MCF 10A (cell line): Measurements from ENCODE around the gene RBBP8. TPM values are rescaled to one million over a fixed set of nuclear protein-coding genes. Genes with fewer than 3 reads are reported as not detected.
A peak's percentile ranks its signal among the peaks of the same experiment; 100 is the strongest.

Source experiments
- BruUV-seq: library from RNA; stranded (reverse); fragments of 400-500 nt; replicated peaks from 2 replicates; lab custom pipeline; 2021; lab: Mats Ljungman, UMichigan
- CTCF ChIA-PET: fragments of 300-600 bp; sonication (Branson Sonifier 250); formaldehyde crosslinking; extraction: SDS; loops from one replicate; lab custom pipeline; 2021; ENCODE audit warnings: antibody characterized with exemption, inconsistent platforms; lab: Yijun Ruan, JAX
- POLR2A ChIA-PET: fragments of 300-600, 350-650 bp; sonication (Branson Sonifier 250); formaldehyde crosslinking; extraction: SDS; loops from one replicate; lab custom pipeline; 2020; ENCODE audit warnings: antibody characterized with exemption, inconsistent platforms; lab: Yijun Ruan, JAX
- DNase-seq: peaks from one replicate; pipeline ENCODE4 v3.0.0-alpha.2; 2018; ENCODE audit not compliant: unreplicated experiment
- H3K27ac Mint-ChIP-seq: one replicate; pipeline ENCODE4 v1.8.0; 2022; ENCODE audit warnings: mild to moderate bottlenecking, low read depth, mixed read lengths; ENCODE audit not compliant: unreplicated experiment
- H3K27me3 Mint-ChIP-seq: one replicate; pipeline ENCODE4 v1.8.0; 2022; ENCODE audit warnings: mixed read lengths; ENCODE audit not compliant: insufficient read depth, unreplicated experiment
- H3K36me3 Mint-ChIP-seq: one replicate; pipeline ENCODE4 v1.8.0; 2022; ENCODE audit warnings: mild to moderate bottlenecking, moderate library complexity, mixed read lengths; ENCODE audit not compliant: insufficient read depth, unreplicated experiment
- H3K4me1 Mint-ChIP-seq: one replicate; pipeline ENCODE4 v1.8.0; 2022; ENCODE audit warnings: mixed read lengths; ENCODE audit not compliant: insufficient read depth, unreplicated experiment
- H3K4me3 Mint-ChIP-seq: one replicate; pipeline ENCODE4 v1.8.0; 2022; ENCODE audit warnings: mild to moderate bottlenecking, moderate library complexity, mixed read lengths; ENCODE audit not compliant: unreplicated experiment
- H3K9me3 Mint-ChIP-seq: one replicate; pipeline ENCODE4 v1.8.0; 2022; ENCODE audit warnings: mixed read lengths; ENCODE audit not compliant: unreplicated experiment
- intact Hi-C: fragments of 100-400 bp; cut with micrococcal nuclease; formaldehyde crosslinking; loops from 2 replicates; pipeline ENCODE4 v1.14.1; 2022
- total RNA-seq: library from RNA; stranded (reverse); gene quantifications from 2 replicates; pipeline ENCODE4 v1.2.3, GENCODE V29; 2022
- TF ChIP-seq, protein P1 (sequence below): fragments of 200-600 bp; IDR thresholded peaks from one replicate; pipeline ENCODE4 v1.8.0; 2022; ENCODE audit warnings: antibody characterized with exemption, mild to moderate bottlenecking; ENCODE audit not compliant: unreplicated experiment

Gene RBBP8
- total RNA-seq, 1 experiment from 2014 or later: 59.7 TPM

GRCh38 chr18:23021623-23022022, 88.5 kb downstream of the RBBP8 start:
- Mint-ChIP-seq H3K36me3 (peaks cover 56% of the 10 kb centered on the region), H3K4me3 (no peak overlapping the region), H3K4me1 (peaks cover 6% of the 10 kb centered on the region), H3K9me3 (no peaks in the 10 kb centered on the region), H3K27ac (no peak overlapping the region), H3K27me3 (no peaks in the 10 kb centered on the region)
- BruUV-seq: no TSS peak
- CTCF ChIA-PET: interaction anchor here (0.5 to 2.1 kb wide), 5 partner anchors 10 to 564 kb away, joined by 3 to 8 read pairs (median 3); no protein-coding TSS in a partner anchor
- POLR2A ChIA-PET: interaction anchor here (1.0 kb wide), 2 partner anchors 12 to 18 kb away, joined by 3 read pairs; no protein-coding TSS in a partner anchor
- TF ChIP-seq, protein P1, sequence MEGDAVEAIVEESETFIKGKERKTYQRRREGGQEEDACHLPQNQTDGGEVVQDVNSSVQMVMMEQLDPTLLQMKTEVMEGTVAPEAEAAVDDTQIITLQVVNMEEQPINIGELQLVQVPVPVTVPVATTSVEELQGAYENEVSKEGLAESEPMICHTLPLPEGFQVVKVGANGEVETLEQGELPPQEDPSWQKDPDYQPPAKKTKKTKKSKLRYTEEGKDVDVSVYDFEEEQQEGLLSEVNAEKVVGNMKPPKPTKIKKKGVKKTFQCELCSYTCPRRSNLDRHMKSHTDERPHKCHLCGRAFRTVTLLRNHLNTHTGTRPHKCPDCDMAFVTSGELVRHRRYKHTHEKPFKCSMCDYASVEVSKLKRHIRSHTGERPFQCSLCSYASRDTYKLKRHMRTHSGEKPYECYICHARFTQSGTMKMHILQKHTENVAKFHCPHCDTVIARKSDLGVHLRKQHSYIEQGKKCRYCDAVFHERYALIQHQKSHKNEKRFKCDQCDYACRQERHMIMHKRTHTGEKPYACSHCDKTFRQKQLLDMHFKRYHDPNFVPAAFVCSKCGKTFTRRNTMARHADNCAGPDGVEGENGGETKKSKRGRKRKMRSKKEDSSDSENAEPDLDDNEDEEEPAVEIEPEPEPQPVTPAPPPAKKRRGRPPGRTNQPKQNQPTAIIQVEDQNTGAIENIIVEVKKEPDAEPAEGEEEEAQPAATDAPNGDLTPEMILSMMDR: no peak
- DNase-seq: no peak
- intact Hi-C loops: no loop called here

DNA sequence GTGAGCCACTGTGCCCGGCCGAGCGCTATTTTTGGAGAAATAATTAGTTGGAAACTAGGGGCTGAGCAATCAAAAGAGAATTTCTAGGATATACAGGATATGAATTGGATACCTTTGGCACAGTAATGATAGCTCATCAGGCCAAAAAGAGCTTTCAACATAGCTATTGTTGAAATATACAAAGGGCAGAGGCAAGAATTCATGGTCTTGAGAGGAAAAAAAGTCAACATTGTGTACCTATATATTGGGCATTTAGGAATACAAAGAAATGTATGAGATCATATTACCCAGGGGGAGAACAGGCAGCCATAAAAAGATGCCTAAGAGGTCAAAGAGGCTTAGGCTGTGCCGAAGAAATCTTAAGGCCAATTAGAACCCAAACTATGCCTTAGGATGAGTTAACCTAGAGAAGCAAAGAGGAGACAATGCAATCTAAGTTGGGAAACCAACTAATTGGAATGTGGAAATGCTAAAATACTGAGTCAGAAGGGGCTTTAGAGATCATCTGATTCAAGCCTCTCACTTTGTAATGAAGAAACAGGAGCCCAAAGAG, 99.0 kb downstream of the RBBP8 start:
- intact Hi-C loops: loop anchor here (2.0 to 5.0 kb wide), 2 partner anchors 85 to 103 kb away; partner anchors contain the start of gene CABLES1
- CTCF ChIA-PET: interaction anchor here (0.5 to 4.0 kb wide), 32 partner anchors 9 to 1210 kb away, joined by 3 to 58 read pairs (median 4); no protein-coding TSS in a partner anchor
- BruUV-seq: no TSS peak

GRCh38 chr18:23033056-23033455, 99.9 kb downstream of the RBBP8 start:
- H3K4me1 Mint-ChIP-seq: peaks cover 17% of the 10 kb centered on the region
- no peaks in the 10 kb centered on the region for H3K27me3 Mint-ChIP-seq
- TF ChIP-seq, protein P1: no peak
- H3K27ac Mint-ChIP-seq: peak overlapping the region; percentile 50
- DNase-seq: peak; percentile 23
- H3K9me3 Mint-ChIP-seq: no peaks in the 10 kb centered on the region
- peaks cover 14% of the 10 kb centered on the region for H3K36me3 Mint-ChIP-seq
- intact Hi-C loops: loop anchor here (2.0 to 5.0 kb wide), 2 partner anchors 84 to 102 kb away; partner anchors contain the start of gene CABLES1
- H3K4me3 Mint-ChIP-seq: no peak overlapping the region
- BruUV-seq: no TSS peak
- ChIA-PET POLR2A (interaction anchor here (0.6 to 5.1 kb wide), 7 partner anchors 9 to 438 kb away, joined by 3 to 38 read pairs (median 3); no protein-coding TSS in a partner anchor), CTCF (interaction anchor here (0.8 to 4.0 kb wide), 9 partner anchors 79 to 472 kb away, joined by 3 to 58 read pairs (median 9); no protein-coding TSS in a partner anchor)

More for the DNA sequence above, 99.0 kb downstream of the RBBP8 start:
- Mint-ChIP-seq H3K36me3 (peaks cover 23% of the 10 kb centered on the region), H3K4me3 (no peak overlapping the region), H3K9me3 (no peaks in the 10 kb centered on the region), H3K27ac (peak overlapping the region; percentile 50), H3K27me3 (no peaks in the 10 kb centered on the region), H3K4me1 (peaks cover 17% of the 10 kb centered on the region)
- POLR2A ChIA-PET: interaction anchor here (0.8 to 5.1 kb wide), 9 partner anchors 8 to 472 kb away, joined by 3 to 38 read pairs (median 3); no protein-coding TSS in a partner anchor
- TF ChIP-seq, protein P1: no peak
- peak; percentile 75 for DNase-seq

GRCh38 chr18:23036660-23037201, 103.6 kb downstream of the RBBP8 start:
- H3K4me1 Mint-ChIP-seq: peaks cover 23% of the 10 kb centered on the region
- ChIA-PET POLR2A (interaction anchor here (0.7 kb wide), 1 partner anchor 372 kb away, joined by 3 read pairs; no protein-coding TSS in a partner anchor), CTCF (no interaction called here)
- no peaks in the 10 kb centered on the region for H3K27me3 Mint-ChIP-seq
- intact Hi-C loops: no loop called here
- no peak for DNase-seq
- H3K9me3 Mint-ChIP-seq: no peaks in the 10 kb centered on the region
- TF ChIP-seq, protein P1: no peak
- H3K4me3 Mint-ChIP-seq: no peak overlapping the region
- BruUV-seq: no TSS peak
- peaks cover 4% of the 10 kb centered on the region for H3K36me3 Mint-ChIP-seq
- H3K27ac Mint-ChIP-seq: no peak overlapping the region
